Lung (tissue), 12 donors: ENCODE measurements around the gene SFT2D1. TPM values are rescaled to one million over a fixed set of nuclear protein-coding genes. Genes with fewer than 3 reads are reported as not detected.

ENCODE experiments used
- ATAC-seq: fragments of 200-7000 bp; cut with Tn5 transposase; one replicate; pipeline ENCODE4 v1.9.1; 2020; ENCODE audit warnings: moderate number of reproducible peaks; ENCODE audit not compliant: insufficient read depth, low FRiP score
- DNase-seq, 3 donors: peaks; one replicate each; pipeline ENCODE4 v3.0.0-alpha.2; 2013 to 2017
- H3K27ac ChIP-seq, 2 donors: one replicate each; pipeline ENCODE4 v1.5.1; 2013; ENCODE audit warnings: mild to moderate bottlenecking in 2 of 2, moderate library complexity in 2 of 2, control low read depth in 1 of 2, inconsistent platforms in 1 of 2, low read depth in 1 of 2, low read length in 1 of 2
- H3K27me3 ChIP-seq, 3 donors: one replicate each; pipeline ENCODE4 v1.5.1; 2013; ENCODE audit warnings: low read length in 2 of 3; ENCODE audit not compliant: control insufficient read depth in 3 of 3, insufficient read depth in 3 of 3
- H3K36me3 ChIP-seq, 4 donors: one replicate each; pipeline ENCODE4 v1.5.1; 2013; ENCODE audit warnings: low read length in 4 of 4, mild to moderate bottlenecking in 1 of 4, moderate library complexity in 1 of 4; ENCODE audit not compliant: control insufficient read depth in 4 of 4, insufficient read depth in 4 of 4
- H3K4me1 ChIP-seq, 5 donors: one replicate each; pipeline ENCODE4 v1.5.1; 2013; ENCODE audit warnings: low read length in 5 of 5, mild to moderate bottlenecking in 2 of 5, moderate library complexity in 1 of 5; ENCODE audit not compliant: control insufficient read depth in 5 of 5, insufficient read depth in 5 of 5
- H3K4me3 ChIP-seq: one replicate; pipeline ENCODE4 v1.5.1; 2013; ENCODE audit warnings: mild to moderate bottlenecking, control low read depth, moderate library complexity
- H3K9ac ChIP-seq, 2 donors: one replicate each; pipeline ENCODE4 v1.5.1; 2013; ENCODE audit warnings: low read length in 2 of 2, control low read depth in 1 of 2; ENCODE audit not compliant: insufficient read depth in 1 of 2
- H3K9me3 ChIP-seq, 4 donors: one replicate each; pipeline ENCODE4 v1.5.1; 2013; ENCODE audit warnings: low read length in 3 of 4, mild to moderate bottlenecking in 1 of 4, moderate library complexity in 1 of 4; ENCODE audit not compliant: control insufficient read depth in 4 of 4, insufficient read depth in 3 of 4
- WGBS, 2 donors: extraction: QIAGEN DNeasy Blood & Tissue Kit; methylation state at CpG; one replicate each; pipeline ENCODE4 v1.1.7; 2013; 5-methylcytosine and 5-hydroxymethylcytosine counted together
- polyA plus RNA-seq, 2 donors: library from polyadenylated mRNA; stranded (reverse); fragments of 200-250 nt; gene quantifications; one replicate each; pipeline ENCODE4 v1.2.1, GENCODE V29; 2013
- total RNA-seq, 2 donors: library from RNA; depleted of rRNA in 1 of 2; stranded (reverse); fragments of >200 nt in 1 of 2; gene quantifications; one replicate each; pipeline ENCODE4 v1.2.1, GENCODE V29; 2014 to 2021
- TF ChIP-seq, protein P1 (sequence below): IDR thresholded peaks from 2 replicates; pipeline ENCODE4 v1.5.1; 2012; ENCODE audit warnings: mild to moderate bottlenecking; ENCODE audit errors: control extremely low read depth, extremely low read depth
- donor health status: control.
- donor health status: control.
- donor health status: Bipolar disorder and iron deficiency.
- donor health status: healthy.
- donor health status: DM: yes; HTN: yes; CAD: no.

The SFT2D1 gene
- total and polyA plus RNA-seq, 4 donors, result 40.8 to 81.2 (median 58.8) TPM

DNA sequence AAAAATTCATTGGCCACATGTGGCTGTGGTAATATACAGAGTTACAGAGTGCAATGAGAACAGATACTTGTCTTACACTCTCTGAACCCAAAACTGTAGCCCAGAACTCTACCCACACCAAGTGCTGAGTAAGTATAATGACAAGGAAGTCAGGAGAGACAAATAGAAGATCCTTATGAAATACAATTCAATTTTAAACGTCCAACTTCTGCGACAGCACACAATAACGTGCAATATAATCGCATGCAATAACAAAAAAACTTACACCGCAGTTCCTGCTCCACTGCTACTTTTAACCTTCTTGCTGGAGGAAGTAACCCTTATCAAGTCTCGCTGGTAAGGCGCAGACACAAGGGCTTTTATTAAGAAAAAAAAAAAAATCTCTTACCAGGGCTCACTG is 881 bp downstream of the SFT2D1 start:
- H3K36me3 ChIP-seq, result peaks cover 3 to 10% (median 8%) of the 10 kb centered on the region in 4 donors
- peaks cover 3 to 22% (median 13%) of the 10 kb centered on the region in 5 donors for H3K4me1 ChIP-seq
- no peak overlapping the region for H3K27ac ChIP-seq
- WGBS, 2 donors, result 3 to 12% methylated on average over 7 of the region's 7 CpGs
- peak in 1 of 3 donors; percentile 11 for DNase-seq
- no peaks in the 10 kb centered on the region for H3K9me3 ChIP-seq
- H3K9ac ChIP-seq, result peak overlapping the region; percentile 68 to 95
- TF ChIP-seq, protein P1, sequence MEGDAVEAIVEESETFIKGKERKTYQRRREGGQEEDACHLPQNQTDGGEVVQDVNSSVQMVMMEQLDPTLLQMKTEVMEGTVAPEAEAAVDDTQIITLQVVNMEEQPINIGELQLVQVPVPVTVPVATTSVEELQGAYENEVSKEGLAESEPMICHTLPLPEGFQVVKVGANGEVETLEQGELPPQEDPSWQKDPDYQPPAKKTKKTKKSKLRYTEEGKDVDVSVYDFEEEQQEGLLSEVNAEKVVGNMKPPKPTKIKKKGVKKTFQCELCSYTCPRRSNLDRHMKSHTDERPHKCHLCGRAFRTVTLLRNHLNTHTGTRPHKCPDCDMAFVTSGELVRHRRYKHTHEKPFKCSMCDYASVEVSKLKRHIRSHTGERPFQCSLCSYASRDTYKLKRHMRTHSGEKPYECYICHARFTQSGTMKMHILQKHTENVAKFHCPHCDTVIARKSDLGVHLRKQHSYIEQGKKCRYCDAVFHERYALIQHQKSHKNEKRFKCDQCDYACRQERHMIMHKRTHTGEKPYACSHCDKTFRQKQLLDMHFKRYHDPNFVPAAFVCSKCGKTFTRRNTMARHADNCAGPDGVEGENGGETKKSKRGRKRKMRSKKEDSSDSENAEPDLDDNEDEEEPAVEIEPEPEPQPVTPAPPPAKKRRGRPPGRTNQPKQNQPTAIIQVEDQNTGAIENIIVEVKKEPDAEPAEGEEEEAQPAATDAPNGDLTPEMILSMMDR, result no peak
- ATAC-seq, result no peak
- H3K27me3 ChIP-seq, result no peaks in the 10 kb centered on the region
- H3K4me3 ChIP-seq, result peak overlapping the region; percentile 37

DNA sequence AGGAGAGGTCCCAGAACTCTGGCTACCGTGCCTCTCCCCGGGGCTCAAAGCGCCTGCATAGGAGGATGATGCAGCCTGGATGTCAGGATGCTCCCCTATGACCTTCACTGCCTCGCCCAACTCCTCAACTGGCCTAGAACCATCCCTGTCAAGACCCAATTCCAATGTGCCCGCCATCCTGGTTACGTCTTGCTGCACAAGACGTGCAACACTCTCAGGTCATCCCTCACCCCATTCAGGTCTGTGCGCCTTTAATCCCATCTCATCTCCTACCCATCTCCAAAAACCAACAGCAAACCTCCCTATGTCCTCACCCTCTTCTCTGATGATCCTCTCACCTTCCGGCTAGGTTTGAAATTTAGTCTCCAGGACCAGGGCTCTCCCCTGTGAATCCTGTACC is 3.5 kb downstream of the SFT2D1 start:
- no peak for DNase-seq
- H3K27me3 ChIP-seq, result no peaks in the 10 kb centered on the region
- no peak for ATAC-seq
- peaks cover 3 to 14% (median 10%) of the 10 kb centered on the region in 4 donors for H3K36me3 ChIP-seq
- 97 to 98% methylated on average over 9 of the region's 9 CpGs for WGBS, 2 donors
- H3K4me3 ChIP-seq, result no peak overlapping the region
- H3K9ac ChIP-seq, result no peak overlapping the region
- no peaks in the 10 kb centered on the region for H3K9me3 ChIP-seq
- H3K27ac ChIP-seq, result no peak overlapping the region
- peaks cover 3 to 22% (median 12%) of the 10 kb centered on the region in 5 donors for H3K4me1 ChIP-seq
- TF ChIP-seq, protein P1, result no peak

GRCh38 chr6:166336847-166337246 is 5.5 kb downstream of the SFT2D1 start:
- Histone ChIP-seq H3K27ac (no peak overlapping the region), H3K4me3 (no peak overlapping the region), H3K36me3 (peaks cover 3 to 18% (median 10%) of the 10 kb centered on the region in 4 donors), H3K4me1 (peaks cover 3 to 15% (median 9%) of the 10 kb centered on the region in 5 donors), H3K27me3 (no peaks in the 10 kb centered on the region), H3K9me3 (no peaks in the 10 kb centered on the region), H3K9ac (no peak overlapping the region)
- TF ChIP-seq, protein P1, result no peak
- no peak for DNase-seq
- no peak for ATAC-seq
- 84 to 91% methylated on average over 3 of the region's 3 CpGs for WGBS, 2 donors
